DOHH2 (cell line): ENCODE results near the gene CAB39.

Experiments used
- H3F3A ChIP-seq: fragments of 200-600 bp; sonication (generic), shearing (Covaris generic); 2 replicates; pipeline ENCODE4 v1.6.0; 2016; ENCODE audit warnings: antibody characterized with exemption, mild to moderate bottlenecking; ENCODE audit not compliant: control insufficient read depth, insufficient read depth
- H3K27ac ChIP-seq: fragments of 200-600 bp; sonication (generic); 2 replicates; pipeline ENCODE4 v1.5.1; 2014; ENCODE audit warnings: low read depth, mild to moderate bottlenecking, low read length, moderate library complexity
- H3K27me3 ChIP-seq: fragments of 200-600 bp; sonication (generic); 2 replicates; pipeline ENCODE4 v1.6.1; 2014; ENCODE audit warnings: mild to moderate bottlenecking, low read length, mixed read lengths; ENCODE audit not compliant: control insufficient read depth
- H3K36me3 ChIP-seq: fragments of 200-600 bp; sonication (generic); 2 replicates; pipeline ENCODE4 v1.6.1; 2014; ENCODE audit warnings: mild to moderate bottlenecking, low read length, moderate library complexity, mixed read lengths; ENCODE audit not compliant: control insufficient read depth
- H3K4me1 ChIP-seq: fragments of 200-600 bp; sonication (generic); 2 replicates; pipeline ENCODE4 v1.6.1; 2014; ENCODE audit warnings: mild to moderate bottlenecking, low read length, mixed read lengths; ENCODE audit not compliant: control insufficient read depth
- H3K4me2 ChIP-seq: fragments of 200-600 bp; sonication (generic); 2 replicates; pipeline ENCODE4 v1.6.0; 2014; ENCODE audit warnings: mild to moderate bottlenecking, low read length, moderate library complexity
- H3K4me3 ChIP-seq: fragments of 200-600 bp; sonication (generic); 2 replicates; pipeline ENCODE4 v1.5.1; 2014; ENCODE audit warnings: mild to moderate bottlenecking, low read length, mixed read lengths
- H3K79me2 ChIP-seq: fragments of 200-600 bp; sonication (generic); 2 replicates; pipeline ENCODE4 v1.6.1; 2014; ENCODE audit warnings: mild to moderate bottlenecking, low read length, mixed read lengths; ENCODE audit not compliant: control insufficient read depth
- H3K9me2 ChIP-seq: fragments of 200-600 bp; sonication (generic); replicated peaks from 2 replicates; pipeline ENCODE4 v1.6.1; 2014; ENCODE audit warnings: mild to moderate bottlenecking, low read length, mixed read lengths; ENCODE audit not compliant: control insufficient read depth
- H3K9me3 ChIP-seq: fragments of 200-600 bp; sonication (generic); 2 replicates; pipeline ENCODE4 v1.6.1; 2014; ENCODE audit warnings: antibody characterized with exemption, low read length, mixed read lengths; ENCODE audit not compliant: control insufficient read depth, insufficient read depth
- H4K20me1 ChIP-seq: fragments of 200-600 bp; sonication (generic); 2 replicates; pipeline ENCODE4 v1.6.0; 2014; ENCODE audit warnings: low read depth, mild to moderate bottlenecking, antibody characterized with exemption, low read length, moderate library complexity; ENCODE audit not compliant: control insufficient read depth, insufficient read depth
- CTCF ChIP-seq: fragments of 200-600 bp; sonication (generic); IDR thresholded peaks from one replicate; pipeline ENCODE4 v1.5.1; 2014; ENCODE audit warnings: antibody characterized with exemption, mild to moderate bottlenecking, low read depth, low read length; ENCODE audit not compliant: poor library complexity, severe bottlenecking
- EZH2phosphoT487 ChIP-seq: fragments of 200-600 bp; sonication (generic); IDR thresholded peaks from 2 replicates; pipeline ENCODE4 v1.6.1; 2017; ENCODE audit warnings: borderline replicate concordance, mild to moderate bottlenecking, antibody characterized with exemption, low read length, moderate library complexity, mixed read lengths

Gene CAB39

GRCh38 chr2:230795856-230796255 lies 83.2 kb downstream of the CAB39 start:
- Histone ChIP-seq H3K9me3 (no peaks in the 10 kb centered on the region), H3K36me3 (peaks cover 54% of the 10 kb centered on the region), H3K79me2 (no peaks in the 10 kb centered on the region; the same call in 1 of the 2 replicates), H4K20me1 (peaks cover 9% of the 10 kb centered on the region; the same call in 1 of the 2 replicates), H3K9me2 (no peaks in the 10 kb centered on the region), H3K4me2 (no peak overlapping the region), H3K27me3 (no peaks in the 10 kb centered on the region), H3K4me1 (peaks cover 22% of the 10 kb centered on the region), H3F3A (no peaks in the 10 kb centered on the region; the same call in 1 of the 2 replicates), H3K27ac (no peak overlapping the region), H3K4me3 (no peak overlapping the region)
- TF ChIP-seq EZH2phosphoT487: no peak
- no peak for TF ChIP-seq CTCF

GRCh38 chr2:230796280-230796862 lies 83.7 kb downstream of the CAB39 start:
- no peak overlapping the region for H3K4me3 ChIP-seq
- H3F3A ChIP-seq: no peaks in the 10 kb centered on the region; the same call in 1 of the 2 replicates
- H3K9me2 ChIP-seq: no peaks in the 10 kb centered on the region
- H3K27ac ChIP-seq: no peak overlapping the region
- no peaks in the 10 kb centered on the region for H3K9me3 ChIP-seq
- peaks cover 9% of the 10 kb centered on the region; the same call in 1 of the 2 replicates for H4K20me1 ChIP-seq
- H3K27me3 ChIP-seq: no peaks in the 10 kb centered on the region
- H3K36me3 ChIP-seq: peaks cover 54% of the 10 kb centered on the region
- peaks cover 22% of the 10 kb centered on the region for H3K4me1 ChIP-seq
- H3K79me2 ChIP-seq: no peaks in the 10 kb centered on the region; the same call in 1 of the 2 replicates
- TF ChIP-seq EZH2phosphoT487 (no peak), CTCF (no peak)
- H3K4me2 ChIP-seq: no peak overlapping the region

- Histone ChIP-seq H3K27ac (no peak overlapping the region), H3K9me3 (no peaks in the 10 kb centered on the region), H3K4me3 (no peak overlapping the region), H3K9me2 (no peaks in the 10 kb centered on the region), H3F3A (no peaks in the 10 kb centered on the region; the same call in 1 of the 2 replicates), H3K4me2 (no peak overlapping the region), H3K36me3 (peaks cover 51% of the 10 kb centered on the region), H4K20me1 (peaks cover 9% of the 10 kb centered on the region; the same call in 1 of the 2 replicates), H3K27me3 (no peaks in the 10 kb centered on the region), H3K4me1 (peaks cover 22% of the 10 kb centered on the region), H3K79me2 (no peaks in the 10 kb centered on the region; the same call in 1 of the 2 replicates)
- TF ChIP-seq CTCF: no peak
Measured at GRCh38 chr2:230797515-230798495, 85.2 kb downstream of the CAB39 start.
